Heart right ventricle (tissue), 16 donors: ENCODE data around the gene DIS3L2. TPM values are rescaled to one million over a fixed set of nuclear protein-coding genes. Genes with fewer than 3 reads are reported as not detected.

Source experiments
- ATAC-seq, 8 donors: fragments of 200-7000 bp; cut with Tn5 transposase; one replicate each; pipeline ENCODE4 v1.9.1; 2020; ENCODE audit warnings: mild to moderate bottlenecking in 8 of 8, moderate library complexity in 8 of 8, moderate number of reproducible peaks in 1 of 8
- DNase-seq, 2 donors: peaks; one replicate each; pipeline ENCODE4 v3.0.0-alpha.2; 2020
- H3K27ac ChIP-seq, 10 donors: fragments of 200-600 bp; sonication (generic) in 2 of 10; one replicate each; pipeline versions ENCODE4 v1.5.0 to v1.8.0; 2020 to 2022; ENCODE audit warnings: mild to moderate bottlenecking in 3 of 10
- H3K27me3 ChIP-seq, 7 donors: fragments of 200-600 bp; one replicate each; pipeline ENCODE4 v1.8.0; 2021 to 2022; ENCODE audit warnings: mild to moderate bottlenecking in 2 of 7
- H3K36me3 ChIP-seq, 9 donors: fragments of 200-600 bp; sonication (generic) in 1 of 9; one replicate each; pipeline versions ENCODE4 v1.5.0 to v1.8.0; 2020 to 2022; ENCODE audit warnings: mild to moderate bottlenecking in 2 of 9
- H3K4me1 ChIP-seq, 9 donors: fragments of 200-600 bp; sonication (generic) in 1 of 9; one replicate each; pipeline versions ENCODE4 v1.5.0 to v1.8.0; 2020 to 2022; ENCODE audit warnings: mild to moderate bottlenecking in 4 of 9
- H3K4me3 ChIP-seq, 10 donors: fragments of 200-600 bp; sonication (generic) in 2 of 10; one replicate each; pipeline versions ENCODE4 v1.5.0 to v1.8.0; 2020 to 2022; ENCODE audit warnings: mild to moderate bottlenecking in 7 of 10, moderate library complexity in 2 of 10
- H3K9me3 ChIP-seq, 11 donors: fragments of 200-600 bp in 10 of 11; sonication (generic) in 2 of 11; one replicate each; pipeline versions ENCODE4 v1.5.0 to v1.8.0; 2013 to 2022; ENCODE audit warnings: mild to moderate bottlenecking in 2 of 11, control low read depth in 1 of 11, moderate library complexity in 1 of 11
- CTCF ChIP-seq, 9 donors: fragments of 200-600 bp; sonication (generic) in 2 of 9; IDR thresholded peaks; one replicate each; pipeline versions ENCODE4 v1.5.0 to v1.8.0; 2021 to 2022; ENCODE audit warnings: antibody characterized with exemption in 9 of 9, mild to moderate bottlenecking in 5 of 9, moderate library complexity in 1 of 9
- WGBS, 2 donors: extraction: QIAGEN DNeasy Blood & Tissue Kit; methylation state at CpG; one replicate each; pipeline ENCODE4 v1.1.7; 2013; ENCODE audit warnings: inconsistent platforms in 1 of 2; 5-methylcytosine and 5-hydroxymethylcytosine counted together
- intact Hi-C, 10 donors: fragments of 100-400 bp; cut with DNase I; formaldehyde crosslinking; loops; one replicate each; pipeline versions ENCODE4 v1.11.1 to v1.14.2; 2022
- polyA plus RNA-seq, 2 donors: library from polyadenylated mRNA; stranded (reverse); fragments of 200-250 nt; gene quantifications; one replicate each; pipeline ENCODE4 v1.2.3, GENCODE V29; 2013
- total RNA-seq, 10 donors: library from RNA; stranded (reverse); fragmentation: NEBNext Ultra II Directional in 3 of 10; extraction: Animal tissue kit (Norgen Biotek cat#: 25700) in 3 of 10; gene quantifications; one replicate each; pipeline versions ENCODE4 v1.2.1 to v1.2.4, GENCODE V29; 2021 to 2023
- donor health status: Arrhythmogenic right ventricular cardiomyopathy.
- donor health status: ischemic (EF 13 %, LVEDD 7.1; RV severe dilation, severe dysfunction).
- donor health status: healthy with polysubstance abuse.
- donor health status: DM: no; HTN: yes; CAD: no.
- donor health status: DM: no; HTN: no; CAD: no.
- donor health status: ischemic (EF 25% LVEDD 6.9; RV normal size, moderate dysfunction).
- donor health status: ischemic (EF 25% LVEDD 5.7; RV mildly dilated, moderate dysfunction).
- donor health status: healthy.
- donor health status: DM: yes; HTN: yes; CAD: no.
- donor health status: Ischemic cardiomyopathy.
- donor health status: ischemic (EF 35%, LVEDD 5.7; RV mildly dilated, moderate dysfunction).
- donor health status: nonischemic (EF 11% LVEDD 7.7; RV severe dilation, severe dysfunction).
- donor health status: DM: yes; HTN: yes; CAD: no.
- donor health status: PGD.
- donor health status: ischemic (EF 29% LVEDD 5.4; RV normal size, mild dysfunction).
- donor health status: nonischemic (EF 23%, LVEDD 6.1; RV moderate dilation, normal function).

DIS3L2 gene
- total and polyA plus RNA-seq, 12 donors = 9.5 to 24.5 (median 18.5) TPM

- WGBS, 2 donors = 97 to 99% methylated on average over 3 of the region's 3 CpGs
- no peak for ATAC-seq
- Histone ChIP-seq H3K27ac (no peak overlapping the region), H3K4me1 (no peaks in the 10 kb centered on the region), H3K9me3 (peaks cover 0 to 11% (median 0%) of the 10 kb centered on the region in 11 donors), H3K36me3 (no peaks in the 10 kb centered on the region), H3K4me3 (no peak overlapping the region), H3K27me3 (no peaks in the 10 kb centered on the region)
- no peak for DNase-seq
- no peak for TF ChIP-seq CTCF (IDR thresholded peaks at IDR 0.05)
- intact Hi-C loops = no loop called here
These were observed 44.7 kb downstream of the DIS3L2 start for GRCh38 chr2:232006253-232006652.

GRCh38 chr2:232008907-232009638 lies 47.6 kb downstream of the DIS3L2 start:
- no peak for DNase-seq
- TF ChIP-seq CTCF (IDR thresholded peaks at IDR 0.05) = no peak
- 90 to 91% methylated on average over 4 of the region's 4 CpGs for WGBS, 2 donors
- no peaks in the 10 kb centered on the region for H3K27me3 ChIP-seq
- no peaks in the 10 kb centered on the region for H3K9me3 ChIP-seq
- no peak overlapping the region for H3K4me3 ChIP-seq
- H3K36me3 ChIP-seq = no peaks in the 10 kb centered on the region
- peaks cover 0 to 16% (median 4%) of the 10 kb centered on the region in 9 donors for H3K4me1 ChIP-seq
- intact Hi-C loops = no loop called here
- H3K27ac ChIP-seq = no peak overlapping the region
- no peak for ATAC-seq

GRCh38 chr2:232009639-232010274 lies 48.2 kb downstream of the DIS3L2 start:
- TF ChIP-seq CTCF (IDR thresholded peaks at IDR 0.05) = no peak
- Histone ChIP-seq H3K4me1 (peaks cover 0 to 20% (median 5%) of the 10 kb centered on the region in 9 donors), H3K36me3 (peaks cover 0 to 2% (median 0%) of the 10 kb centered on the region in 9 donors), H3K9me3 (no peaks in the 10 kb centered on the region), H3K4me3 (no peak overlapping the region), H3K27ac (no peak overlapping the region), H3K27me3 (no peaks in the 10 kb centered on the region)
- intact Hi-C loops = no loop called here
- ATAC-seq = no peak
- WGBS, 2 donors = 76 to 82% methylated on average over 4 of the region's 4 CpGs
- no peak for DNase-seq

- no peaks in the 10 kb centered on the region for H3K27me3 ChIP-seq
- DNase-seq = no peak
- ATAC-seq = no peak
- H3K4me3 ChIP-seq = no peak overlapping the region
- TF ChIP-seq CTCF (IDR thresholded peaks at IDR 0.05) = no peak
- peaks cover 0 to 21% (median 5%) of the 10 kb centered on the region in 9 donors for H3K4me1 ChIP-seq
- intact Hi-C loops = no loop called here
- 70 to 74% methylated on average over 3 of the region's 3 CpGs for WGBS, 2 donors
- no peaks in the 10 kb centered on the region for H3K9me3 ChIP-seq
- H3K27ac ChIP-seq = no peak overlapping the region
- peaks cover 0 to 36% (median under 1%) of the 10 kb centered on the region in 9 donors for H3K36me3 ChIP-seq
These were observed 52.3 kb downstream of the DIS3L2 start for GRCh38 chr2:232013701-232014353.
